ENCODE measurements around the gene PSMA5. TPM values are rescaled to one million over a fixed set of nuclear protein-coding genes. Genes with fewer than 3 reads are reported as not detected.

Gene PSMA5
- total and polyA plus RNA-seq, 2 of the 4 experiments (the other 2 are of a cell fraction), result 75.5 to 107 TPM

GRCh38 chr1:109350655-109351054 is 75.6 kb downstream of the PSMA5 start:
- no peak overlapping the region for H3K14ac ChIP-seq (replicated peaks; ENCODE audit: low read depth, low read length)
- no peak overlapping the region for H3K9ac ChIP-seq (ENCODE audit: low read depth, low read length)
- no peak for TF ChIP-seq CHD1 (IDR thresholded peaks at IDR 0.05; ENCODE audit: low read depth, low read length)
- no peak for TF ChIP-seq RAD21 (IDR thresholded peaks at IDR 0.05; ENCODE audit: low read length)
- no peak for TF ChIP-seq MXI1 (IDR thresholded peaks at IDR 0.05; ENCODE audit: borderline replicate concordance, low read depth, low read length)
- no peak for TF ChIP-seq USF2 (IDR thresholded peaks at IDR 0.05; ENCODE audit: low read depth, low read length)
- no peak for TF ChIP-seq SMC3 (IDR thresholded peaks at IDR 0.05; ENCODE audit: low read depth, low read length)
- no peak for TF ChIP-seq RCOR1 (IDR thresholded peaks at IDR 0.05; ENCODE audit: insufficient replicate concordance, low read length)
- no peak for TF ChIP-seq MAFK (IDR thresholded peaks at IDR 0.05; ENCODE audit: low read depth, low read length)
- no peak for TF ChIP-seq MAZ (IDR thresholded peaks at IDR 0.05; ENCODE audit: borderline replicate concordance, low read depth, low read length)
- no peak for TF ChIP-seq CEBPB (IDR thresholded peaks at IDR 0.05; ENCODE audit: low read depth, low read length)
- no peak for TF ChIP-seq ELK1 (IDR thresholded peaks at IDR 0.05; ENCODE audit: borderline replicate concordance, low read depth, low read length)
- no peak for TF ChIP-seq FOS (IDR thresholded peaks at IDR 0.05; ENCODE audit: low read depth, low read length)
- no peak for TF ChIP-seq POLR2A (IDR thresholded peaks at IDR 0.05; ENCODE audit: low read depth, low read length)
- no peak for TF ChIP-seq BHLHE40 (IDR thresholded peaks at IDR 0.05; ENCODE audit: low read depth, low read length)
- H2BK15ac ChIP-seq (ENCODE audit: low read depth, low read length), result no peak overlapping the region
- peaks cover 0 to 10% of the 10 kb centered on the region in 2 experiments; a peak in 1 of 4 replicates for H3K79me1 ChIP-seq (ENCODE audit: low read depth in 1 of 2, low read length in 2 of 2)
- dilution Hi-C loops (cut with HindIII; ENCODE audit: low sequenced_read_pairs, unreplicated experiment) (no loop called here), in situ Hi-C loops (cut with MboI; ENCODE audit: low sequenced_read_pairs) (no loop called here), intact Hi-C loops (cut with micrococcal nuclease) (loop anchor here (5.0 kb wide), 1 partner anchor 38 kb away; no protein-coding TSS in a partner anchor)
- no peaks in the 10 kb centered on the region for H4K20me1 ChIP-seq (ENCODE audit: insufficient read depth, low read length)
- no peak overlapping the region for H2AK9ac ChIP-seq (replicated peaks; ENCODE audit: low read depth, low read length, poor library complexity)
- H4K8ac ChIP-seq (ENCODE audit: low read depth in 2 of 2, low read length in 2 of 2), result no peak overlapping the region
- no peak overlapping the region for H2BK20ac ChIP-seq (ENCODE audit: low read depth, low read length)
- no TSS peak for BruUV-seq (replicated peaks)
- H3K4me1 ChIP-seq (ENCODE audit: control insufficient read depth, insufficient read depth, low read length), result no peaks in the 10 kb centered on the region
- no peak overlapping the region for H4K5ac ChIP-seq (ENCODE audit: low read depth, low read length)
- ChIA-PET CTCF (no interaction called here), POLR2A (ENCODE audit: unreplicated experiment) (no interaction called here)
- H3K23ac ChIP-seq (ENCODE audit: low read depth, low read length), result no peak overlapping the region
- H4K91ac ChIP-seq (ENCODE audit: insufficient read depth, low read depth, low read length), result no peak overlapping the region
- H3K4ac ChIP-seq (ENCODE audit: low read depth, low read length), result no peak overlapping the region
- H3K56ac ChIP-seq (ENCODE audit: extremely low read depth, insufficient read depth, low read length), result no peak overlapping the region
- H2BK5ac ChIP-seq (ENCODE audit: low read depth, low read length, poor library complexity, severe bottlenecking), result no peak overlapping the region
- no peak overlapping the region for H2AK5ac ChIP-seq (ENCODE audit: low read depth, low read length)
- DNase-seq, result no peak
- H2BK120ac ChIP-seq (ENCODE audit: low read depth, low read length), result no peak overlapping the region
- H2AFZ ChIP-seq (replicated peaks; ENCODE audit: low read length, poor library complexity), result no peak overlapping the region
- peaks cover 2% of the 10 kb centered on the region; the same call in 1 of the 2 replicates for H3K9me1 ChIP-seq (ENCODE audit: insufficient read depth, low read length)
- no peak for ATAC-seq (ENCODE audit: low read depth)
- H3K4me2 ChIP-seq (ENCODE audit: low read depth, low read length), result no peak overlapping the region
- WGBS, 2 experiments (ENCODE audit: extremely low coverage in 2 of 2, insufficient read length in 1 of 2), result no CpG with 5 or more reads among the region's 1 CpG
- H3K27ac ChIP-seq (ENCODE audit: insufficient read depth, low read length), result no peak overlapping the region
- H3K18ac ChIP-seq (ENCODE audit: low read depth, low read length), result no peak overlapping the region
- no peak overlapping the region for H3K4me3 ChIP-seq (ENCODE audit: insufficient read depth, low read depth, low read length)
- H3K9me3 ChIP-seq (ENCODE audit: control insufficient read depth, insufficient read depth, low read length), result no peaks in the 10 kb centered on the region
- H3K36me3 ChIP-seq (ENCODE audit: control insufficient read depth, insufficient read depth, low read length), result peaks cover 21% of the 10 kb centered on the region
- H3K27me3 ChIP-seq (ENCODE audit: control insufficient read depth, insufficient read depth, low read length), result no peaks in the 10 kb centered on the region
